ENCODE data around the gene AHNAK.

The AHNAK gene

GRCh38 chr11:62420882-62421281 lies 125.7 kb downstream of the AHNAK start:
- Histone ChIP-seq H2AFZ (ENCODE audit: low read depth) (no peak overlapping the region), H3K27me3 (ENCODE audit: insufficient read depth, low read depth) (no peaks in the 10 kb centered on the region), H3K4me1 (ENCODE audit: low read depth, poor library complexity, severe bottlenecking) (peaks cover 11% of the 10 kb centered on the region), H3K36me3 (ENCODE audit: insufficient read depth) (no peaks in the 10 kb centered on the region), H3K79me2 (ENCODE audit: insufficient read depth, low read depth) (no peaks in the 10 kb centered on the region), H3K27ac (no peak overlapping the region), H3K4me3 (IDR thresholded peaks at IDR 0.05; ENCODE audit: insufficient read depth, low read depth, low read length) (no peak overlapping the region), H3K9ac (no peak overlapping the region), H4K20me1 (ENCODE audit: insufficient read depth) (no peaks in the 10 kb centered on the region), H3K4me2 (no peak overlapping the region)
- TF ChIP-seq, protein P1, sequence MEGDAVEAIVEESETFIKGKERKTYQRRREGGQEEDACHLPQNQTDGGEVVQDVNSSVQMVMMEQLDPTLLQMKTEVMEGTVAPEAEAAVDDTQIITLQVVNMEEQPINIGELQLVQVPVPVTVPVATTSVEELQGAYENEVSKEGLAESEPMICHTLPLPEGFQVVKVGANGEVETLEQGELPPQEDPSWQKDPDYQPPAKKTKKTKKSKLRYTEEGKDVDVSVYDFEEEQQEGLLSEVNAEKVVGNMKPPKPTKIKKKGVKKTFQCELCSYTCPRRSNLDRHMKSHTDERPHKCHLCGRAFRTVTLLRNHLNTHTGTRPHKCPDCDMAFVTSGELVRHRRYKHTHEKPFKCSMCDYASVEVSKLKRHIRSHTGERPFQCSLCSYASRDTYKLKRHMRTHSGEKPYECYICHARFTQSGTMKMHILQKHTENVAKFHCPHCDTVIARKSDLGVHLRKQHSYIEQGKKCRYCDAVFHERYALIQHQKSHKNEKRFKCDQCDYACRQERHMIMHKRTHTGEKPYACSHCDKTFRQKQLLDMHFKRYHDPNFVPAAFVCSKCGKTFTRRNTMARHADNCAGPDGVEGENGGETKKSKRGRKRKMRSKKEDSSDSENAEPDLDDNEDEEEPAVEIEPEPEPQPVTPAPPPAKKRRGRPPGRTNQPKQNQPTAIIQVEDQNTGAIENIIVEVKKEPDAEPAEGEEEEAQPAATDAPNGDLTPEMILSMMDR (conservative IDR thresholded peaks at IDR 0.05; ENCODE audit: low read depth, low read length), result no peak

- Histone ChIP-seq H3K36me3 (ENCODE audit: insufficient read depth) (no peaks in the 10 kb centered on the region), H3K27ac (no peak overlapping the region), H3K27me3 (ENCODE audit: insufficient read depth, low read depth) (no peaks in the 10 kb centered on the region), H3K79me2 (ENCODE audit: insufficient read depth, low read depth) (no peaks in the 10 kb centered on the region), H4K20me1 (ENCODE audit: insufficient read depth) (no peaks in the 10 kb centered on the region), H3K4me2 (no peak overlapping the region), H3K4me1 (ENCODE audit: low read depth, poor library complexity, severe bottlenecking) (peaks cover 2% of the 10 kb centered on the region), H2AFZ (ENCODE audit: low read depth) (no peak overlapping the region), H3K4me3 (IDR thresholded peaks at IDR 0.05; ENCODE audit: insufficient read depth, low read depth, low read length) (no peak overlapping the region), H3K9ac (no peak overlapping the region)
- TF ChIP-seq, protein P1 (conservative IDR thresholded peaks at IDR 0.05; ENCODE audit: low read depth, low read length), result no peak
These were observed 126.7 kb downstream of the AHNAK start for GRCh38 chr11:62419943-62420342.

GRCh38 chr11:62419314-62419929 lies 127.2 kb downstream of the AHNAK start:
- H3K79me2 ChIP-seq (ENCODE audit: insufficient read depth, low read depth), result no peaks in the 10 kb centered on the region
- H3K36me3 ChIP-seq (ENCODE audit: insufficient read depth), result no peaks in the 10 kb centered on the region
- no peaks in the 10 kb centered on the region for H3K4me1 ChIP-seq (ENCODE audit: low read depth, poor library complexity, severe bottlenecking)
- no peaks in the 10 kb centered on the region for H4K20me1 ChIP-seq (ENCODE audit: insufficient read depth)
- H3K4me2 ChIP-seq, result no peak overlapping the region
- no peak overlapping the region for H2AFZ ChIP-seq (ENCODE audit: low read depth)
- no peak overlapping the region for H3K4me3 ChIP-seq (IDR thresholded peaks at IDR 0.05; ENCODE audit: insufficient read depth, low read depth, low read length)
- H3K9ac ChIP-seq, result no peak overlapping the region
- TF ChIP-seq, protein P1 (conservative IDR thresholded peaks at IDR 0.05; ENCODE audit: low read depth, low read length), result no peak
- H3K27ac ChIP-seq, result no peak overlapping the region
- H3K27me3 ChIP-seq (ENCODE audit: insufficient read depth, low read depth), result no peaks in the 10 kb centered on the region

DNA sequence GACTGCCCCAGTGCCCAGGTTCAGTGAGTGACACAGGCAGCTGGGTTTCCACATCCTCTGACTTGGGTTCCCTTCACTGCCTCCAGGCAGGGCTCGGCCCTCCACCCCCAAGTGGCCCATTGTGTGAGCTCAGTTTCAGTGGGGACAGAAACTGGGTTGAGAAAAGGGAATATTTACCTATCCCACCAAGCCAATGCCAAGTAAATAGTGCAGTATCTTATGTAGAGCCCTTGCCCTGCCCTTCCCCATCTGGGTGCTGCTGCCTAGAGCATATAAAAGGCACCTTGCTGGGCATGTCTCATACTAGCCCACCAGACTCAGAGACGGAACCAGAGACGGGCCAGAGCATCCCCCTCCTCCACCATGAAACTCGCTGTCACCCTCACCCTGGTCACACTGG lies 127.9 kb downstream of the AHNAK start, which contains the start of gene SCGB1A1:
Gene SCGB1A1 (plus strand): TSS at position 301 of the 400 bp plus-strand sequence. CDS start 63 bp downstream, at position 364.
- Histone ChIP-seq H4K20me1 (ENCODE audit: insufficient read depth) (no peaks in the 10 kb centered on the region), H3K27ac (no peak within 1 kb of the TSS), H2AFZ (ENCODE audit: low read depth) (no peak within 1 kb of the TSS), H3K4me1 (ENCODE audit: low read depth, poor library complexity, severe bottlenecking) (no peaks in the 10 kb centered on the region), H3K9ac (no peak within 1 kb of the TSS), H3K36me3 (ENCODE audit: insufficient read depth) (no peaks in the 10 kb centered on the region), H3K79me2 (ENCODE audit: insufficient read depth, low read depth) (no peaks in the 10 kb centered on the region), H3K27me3 (ENCODE audit: insufficient read depth, low read depth) (no peaks in the 10 kb centered on the region), H3K4me3 (IDR thresholded peaks at IDR 0.05; ENCODE audit: insufficient read depth, low read depth, low read length) (no peak within 1 kb of the TSS), H3K4me2 (no peak within 1 kb of the TSS)
- TF ChIP-seq, protein P1 (conservative IDR thresholded peaks at IDR 0.05; ENCODE audit: low read depth, low read length), result no peak
